ENCODE results near the gene B4GALT6. TPM values are rescaled to one million over a fixed set of nuclear protein-coding genes. Genes with fewer than 3 reads are reported as not detected.

B4GALT6 gene
- total and polyA plus RNA-seq, 10 of the 15 experiments (the other 5 are each of a cell fraction or from before 2014, with no cell fraction given) = 11.9 to 47.4 (median 18.0) TPM

DNA sequence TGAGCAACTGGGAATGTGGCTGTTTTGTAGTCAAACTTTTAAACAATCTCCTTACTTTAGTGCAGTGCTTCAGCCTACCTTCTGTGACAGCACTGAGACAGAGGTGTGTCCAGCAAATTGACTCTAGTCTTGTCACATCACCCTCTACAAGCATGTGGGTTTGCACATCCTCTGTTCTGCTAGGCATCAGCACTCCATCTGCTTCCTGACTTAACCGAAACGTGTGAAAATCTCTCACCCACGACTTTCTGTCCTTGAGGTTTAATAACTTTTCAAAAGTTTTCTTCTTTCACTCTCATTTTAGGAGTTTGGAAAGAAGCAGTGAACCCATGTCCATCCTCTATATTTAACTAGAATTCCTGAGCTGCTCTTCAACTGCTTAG lies 50.1 kb downstream of the B4GALT6 start (continued):
- TF ChIP-seq, protein P1, sequence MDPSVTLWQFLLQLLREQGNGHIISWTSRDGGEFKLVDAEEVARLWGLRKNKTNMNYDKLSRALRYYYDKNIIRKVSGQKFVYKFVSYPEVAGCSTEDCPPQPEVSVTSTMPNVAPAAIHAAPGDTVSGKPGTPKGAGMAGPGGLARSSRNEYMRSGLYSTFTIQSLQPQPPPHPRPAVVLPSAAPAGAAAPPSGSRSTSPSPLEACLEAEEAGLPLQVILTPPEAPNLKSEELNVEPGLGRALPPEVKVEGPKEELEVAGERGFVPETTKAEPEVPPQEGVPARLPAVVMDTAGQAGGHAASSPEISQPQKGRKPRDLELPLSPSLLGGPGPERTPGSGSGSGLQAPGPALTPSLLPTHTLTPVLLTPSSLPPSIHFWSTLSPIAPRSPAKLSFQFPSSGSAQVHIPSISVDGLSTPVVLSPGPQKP (IDR thresholded peaks at IDR 0.05; ENCODE audit: low read depth, low read length) = no peak
- no peak for TF ChIP-seq STAT1 (conservative IDR thresholded peaks at IDR 0.05)
- TF ChIP-seq, protein P2, sequence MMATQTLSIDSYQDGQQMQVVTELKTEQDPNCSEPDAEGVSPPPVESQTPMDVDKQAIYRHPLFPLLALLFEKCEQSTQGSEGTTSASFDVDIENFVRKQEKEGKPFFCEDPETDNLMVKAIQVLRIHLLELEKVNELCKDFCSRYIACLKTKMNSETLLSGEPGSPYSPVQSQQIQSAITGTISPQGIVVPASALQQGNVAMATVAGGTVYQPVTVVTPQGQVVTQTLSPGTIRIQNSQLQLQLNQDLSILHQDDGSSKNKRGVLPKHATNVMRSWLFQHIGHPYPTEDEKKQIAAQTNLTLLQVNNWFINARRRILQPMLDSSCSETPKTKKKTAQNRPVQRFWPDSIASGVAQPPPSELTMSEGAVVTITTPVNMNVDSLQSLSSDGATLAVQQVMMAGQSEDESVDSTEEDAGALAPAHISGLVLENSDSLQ (IDR thresholded peaks at IDR 0.05) = peak; percentile 52; the same call in 1 of the 2 replicates

DNA sequence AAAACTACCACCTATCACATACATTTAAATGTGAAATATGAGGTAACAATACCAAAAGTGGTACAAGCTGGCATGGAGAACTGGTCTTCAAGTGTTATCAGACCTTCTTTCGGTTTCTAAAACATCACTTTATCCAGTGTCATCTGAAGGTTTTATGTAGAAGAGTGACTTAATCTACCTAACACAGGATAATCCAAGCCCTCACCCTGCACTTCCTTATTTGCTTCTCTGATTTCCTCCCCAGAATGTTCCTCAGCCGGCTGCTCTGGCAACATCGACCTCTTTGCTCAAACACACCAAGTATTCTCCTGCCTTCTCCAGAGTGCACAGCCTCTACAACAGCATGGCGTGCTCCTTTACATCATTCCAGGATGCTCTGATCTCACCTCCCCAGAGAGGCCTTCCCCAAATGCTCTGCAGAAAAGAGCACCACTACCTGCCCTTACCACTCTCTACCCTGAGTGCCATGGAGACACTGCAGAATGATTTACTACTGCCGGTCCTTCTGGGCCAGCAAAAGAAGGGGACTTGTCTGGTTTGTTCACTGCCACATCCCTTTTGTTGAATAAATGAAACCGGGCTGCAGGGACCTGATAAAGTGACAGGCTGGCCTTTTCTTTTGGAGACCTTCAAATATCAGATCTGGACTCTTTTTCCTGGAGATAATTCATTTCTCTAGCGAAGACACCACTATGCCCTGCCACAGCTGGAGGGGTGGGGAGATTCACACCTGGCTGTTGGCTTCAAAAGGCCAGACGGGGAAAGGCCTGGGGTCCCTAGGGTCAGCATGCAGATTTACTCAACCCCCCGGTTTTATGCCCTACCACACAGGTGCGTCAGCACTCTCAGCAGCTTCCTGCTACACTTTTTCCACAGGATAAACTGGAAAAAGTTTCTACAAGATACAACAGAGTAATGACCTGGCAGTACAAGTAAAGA lies 50.7 kb downstream of the B4GALT6 start:
- TF ChIP-seq SPI1 (IDR thresholded peaks at IDR 0.05; ENCODE audit: borderline replicate concordance, insufficient read depth, low read depth, low read length) (peak; percentile 74; the same call in 1 of the 2 replicates), NBN (IDR thresholded peaks at IDR 0.05) (0 out of 2 replicates have a peak, but pooled peaks have one; percentile 7), NFIC (IDR thresholded peaks at IDR 0.05; ENCODE audit: low read depth, low read length) (no peak)
- Histone ChIP-seq H3K9me3 (replicated peaks; ENCODE audit: control insufficient read depth, insufficient read depth, low read length) (peaks cover 2% of the 10 kb centered on the region), H3K27me3 (replicated peaks in 1 of 2; ENCODE audit: control insufficient read depth in 2 of 2, insufficient read depth in 2 of 2, low read length in 1 of 2) (no peaks in the 10 kb centered on the region), H3K9ac (ENCODE audit: control insufficient read depth, insufficient read depth, low read length) (peak overlapping the region; percentile 11; the same call in 1 of the 2 replicates), H3K79me2 (ENCODE audit: control insufficient read depth, insufficient read depth, low read length) (peaks cover 4% of the 10 kb centered on the region; the same call in 1 of the 2 replicates), H3K4me2 (ENCODE audit: control insufficient read depth, insufficient read depth) (peak overlapping the region; percentile 17), H3K27ac (ENCODE audit: control insufficient read depth, insufficient read depth) (peak overlapping the region; percentile 70), H3K36me3 (ENCODE audit: control insufficient read depth in 2 of 2, insufficient read depth in 2 of 2, low read length in 1 of 2) (peaks cover 3 to 8% of the 10 kb centered on the region in 2 experiments; a peak in 3 of 4 replicates), H3K4me3 (no peak overlapping the region), H3K4me1 (ENCODE audit: control insufficient read depth, insufficient read depth, low read length) (peaks cover 35% of the 10 kb centered on the region), H2AFZ (ENCODE audit: control insufficient read depth, low read depth, low read length) (peak overlapping the region; percentile 18), H4K20me1 (ENCODE audit: control insufficient read depth, insufficient read depth) (no peaks in the 10 kb centered on the region)
- SMC1A ChIA-PET (ENCODE audit: uncharacterized antibody, unreplicated experiment) = interaction anchor here (0.8 to 5.0 kb wide), 11 partner anchors 8 to 73 kb away, joined by 3 to 81 read pairs (median 5); no protein-coding TSS in a partner anchor
- ATAC-seq (peak; percentile 63), DNase-seq (ENCODE audit: low read depth, low spot score) (no peak), FAIRE-seq (no peak)
- intact Hi-C loops (cut with micrococcal nuclease; ENCODE audit: unreplicated experiment) = loop anchor here (2.0 to 5.0 kb wide), 2 partner anchors 25 to 89 kb away; no protein-coding TSS in a partner anchor
- in situ Hi-C loops (cut with MboI) = no loop called here
- BruUV-seq (replicated peaks) = no TSS peak
- RAD21 ChIA-PET (ENCODE audit: unreplicated experiment) = interaction anchor here (1.7 to 3.2 kb wide), 3 partner anchors 16 to 45 kb away, joined by 8 to 19 read pairs (median 12); no protein-coding TSS in a partner anchor
- POLR2A ChIA-PET = interaction anchor here (0.9 to 2.8 kb wide), 6 partner anchors 13 to 49 kb away, joined by 3 to 10 read pairs (median 4); no protein-coding TSS in a partner anchor
- WGBS (ENCODE audit: insufficient coverage, insufficient replicate concordance, low lambda C conversion rate, missing lambda C conversion rate) = 52% methylated on average over 10 of the region's 10 CpGs
- CTCF ChIA-PET = interaction anchor here (1.2 to 5.3 kb wide), 3 partner anchors 14 to 89 kb away, joined by 3 to 34 read pairs (median 8); no protein-coding TSS in a partner anchor
